Right lobe of liver (tissue), 4 donors: ENCODE results near the gene GLRX5.

ENCODE experiments used
- POLR2A ChIP-seq: fragments of 450-650 bp; IDR thresholded peaks from one replicate; pipeline ENCODE4 v1.6.1; 2017; ENCODE audit warnings: antibody characterized with exemption, mild to moderate bottlenecking
- TF ChIP-seq, protein P1 (sequence below), 4 donors: fragments of 200-600 bp in 3 of 4; fragments of 450-650 bp in 1 of 4; IDR thresholded peaks; one replicate each; pipeline versions ENCODE4 v1.5.1 to v1.8.0; 2016 to 2022; ENCODE audit warnings: antibody characterized with exemption in 4 of 4, mild to moderate bottlenecking in 2 of 4
- donor health status: DM: no; HTN: no; CAD: no.
- donor health status: DM: no; HTN: no; CAD: no.
- donor health status: DM: no; HTN: yes; CAD: no.

- TF ChIP-seq, protein P1, sequence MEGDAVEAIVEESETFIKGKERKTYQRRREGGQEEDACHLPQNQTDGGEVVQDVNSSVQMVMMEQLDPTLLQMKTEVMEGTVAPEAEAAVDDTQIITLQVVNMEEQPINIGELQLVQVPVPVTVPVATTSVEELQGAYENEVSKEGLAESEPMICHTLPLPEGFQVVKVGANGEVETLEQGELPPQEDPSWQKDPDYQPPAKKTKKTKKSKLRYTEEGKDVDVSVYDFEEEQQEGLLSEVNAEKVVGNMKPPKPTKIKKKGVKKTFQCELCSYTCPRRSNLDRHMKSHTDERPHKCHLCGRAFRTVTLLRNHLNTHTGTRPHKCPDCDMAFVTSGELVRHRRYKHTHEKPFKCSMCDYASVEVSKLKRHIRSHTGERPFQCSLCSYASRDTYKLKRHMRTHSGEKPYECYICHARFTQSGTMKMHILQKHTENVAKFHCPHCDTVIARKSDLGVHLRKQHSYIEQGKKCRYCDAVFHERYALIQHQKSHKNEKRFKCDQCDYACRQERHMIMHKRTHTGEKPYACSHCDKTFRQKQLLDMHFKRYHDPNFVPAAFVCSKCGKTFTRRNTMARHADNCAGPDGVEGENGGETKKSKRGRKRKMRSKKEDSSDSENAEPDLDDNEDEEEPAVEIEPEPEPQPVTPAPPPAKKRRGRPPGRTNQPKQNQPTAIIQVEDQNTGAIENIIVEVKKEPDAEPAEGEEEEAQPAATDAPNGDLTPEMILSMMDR (IDR thresholded peaks at IDR 0.05), result no peak
- no peak for TF ChIP-seq POLR2A
These were observed 13.6 kb downstream of the GLRX5 start for GRCh38 chr14:95548328-95548929.
